H1 (cell line): ENCODE data around the gene PRRX1. TPM values are rescaled to one million over a fixed set of nuclear protein-coding genes. Genes with fewer than 3 reads are reported as not detected.

Experiments
- CTCF ChIA-PET: fragments of 300-600 bp; sonication (Branson Sonifier 250); formaldehyde crosslinking; loops from one replicate; lab custom pipeline; 2021; ENCODE audit not compliant: partially characterized antibody; lab: Charles Lee
- POLR2A ChIA-PET: fragments of 300-600 bp; sonication (Branson Sonifier 250); formaldehyde crosslinking; loops from one replicate; lab custom pipeline; 2021; ENCODE audit warnings: inconsistent platforms; ENCODE audit not compliant: partially characterized antibody; lab: Charles Lee
- DNase-seq, 2 experiments: peaks; one replicate each; pipeline versions ENCODE4 v3.0.0 to v3.0.0-alpha.2; 2010 to 2022; ENCODE audit warnings: low spot score in 2 of 2, low read depth in 1 of 2, mixed read lengths in 1 of 2
- FAIRE-seq: peaks from 2 replicates; lab custom pipeline; 2011; peaks lifted over from hg19 to GRCh38; lab: Jason Lieb, UNC
- H2AFZ ChIP-seq: 2 replicates; pipeline ENCODE4 v1.8.1; 2012; ENCODE audit warnings: low read length, inconsistent platforms
- H2AK5ac ChIP-seq: 2 replicates; pipeline ENCODE4 v1.6.1; 2013; ENCODE audit warnings: low read depth, low read length
- H2BK120ac ChIP-seq: replicated peaks from 2 replicates; pipeline ENCODE3; 2013; ENCODE audit warnings: low read depth, low read length, inconsistent platforms
- H2BK12ac ChIP-seq: 2 replicates; pipeline ENCODE4 v1.6.1; 2013; ENCODE audit warnings: low read depth, low read length
- H2BK15ac ChIP-seq: 2 replicates; pipeline ENCODE4 v1.6.1; 2013; ENCODE audit warnings: low read length
- H2BK20ac ChIP-seq: 2 replicates; pipeline ENCODE4 v1.6.1; 2013; ENCODE audit warnings: low read length
- H2BK5ac ChIP-seq: 2 replicates; pipeline ENCODE4 v1.6.1; 2013; ENCODE audit warnings: low read depth, low read length
- H3K14ac ChIP-seq: 2 replicates; pipeline ENCODE4 v1.6.1; 2013; ENCODE audit warnings: inconsistent platforms; ENCODE audit not compliant: insufficient read length
- H3K18ac ChIP-seq: 2 replicates; pipeline ENCODE4 v1.6.1; 2013; ENCODE audit warnings: low read length; ENCODE audit errors: extremely low read depth
- H3K23ac ChIP-seq: 2 replicates; pipeline ENCODE4 v1.6.1; 2013; ENCODE audit warnings: inconsistent platforms; ENCODE audit not compliant: insufficient read length
- H3K23me2 ChIP-seq: 2 replicates; pipeline ENCODE4 v1.6.1; 2013; ENCODE audit warnings: low read depth, low read length
- H3K27ac ChIP-seq: 2 replicates; pipeline ENCODE4 v1.6.1; 2011; ENCODE audit warnings: low read depth, low read length, inconsistent platforms
- H3K27me3 ChIP-seq, 4 experiments: replicated peaks in 1 of 4; 1 replicate in 1 of 4; 2 replicates in 3 of 4; pipeline versions ENCODE4 v1.6.1 to v1.8.1; 2011 to 2013; ENCODE audit warnings: low read length in 3 of 4, mild to moderate bottlenecking in 3 of 4, inconsistent platforms in 2 of 4, mixed read lengths in 2 of 4, moderate library complexity in 1 of 4; ENCODE audit not compliant: control insufficient read depth in 3 of 4, insufficient read depth in 3 of 4; ENCODE audit errors: extremely low read depth in 1 of 4
- H3K36me3 ChIP-seq, 4 experiments: 2 replicates each; pipeline versions ENCODE4 v1.6.1 to v1.8.1; 2011 to 2013; ENCODE audit warnings: mild to moderate bottlenecking in 4 of 4, low read length in 3 of 4, moderate library complexity in 2 of 4, control low read depth in 1 of 4, inconsistent platforms in 1 of 4; ENCODE audit not compliant: insufficient read depth in 4 of 4, control insufficient read depth in 2 of 4
- H3K4ac ChIP-seq: replicated peaks from 2 replicates; pipeline ENCODE3; 2013; ENCODE audit warnings: low read length, low read depth, mixed read lengths, inconsistent platforms; ENCODE audit not compliant: insufficient read length
- H3K4me1 ChIP-seq, 4 experiments: replicated peaks in 1 of 4; 1 replicate in 1 of 4; 2 replicates in 3 of 4; pipeline versions ENCODE4 v1.6.1 to v1.8.1; 2011 to 2013; ENCODE audit warnings: low read length in 3 of 4, inconsistent platforms in 2 of 4, mixed read lengths in 1 of 4; ENCODE audit not compliant: insufficient read depth in 4 of 4, control insufficient read depth in 3 of 4
- H3K4me2 ChIP-seq, 2 experiments: 2 replicates each; pipeline versions ENCODE4 v1.6.1 to v1.8.1; 2011 to 2013; ENCODE audit warnings: low read depth in 2 of 2, low read length in 2 of 2, control low read depth in 1 of 2, inconsistent platforms in 1 of 2, mild to moderate bottlenecking in 1 of 2; ENCODE audit not compliant: insufficient read depth in 1 of 2
- H3K4me3 ChIP-seq, 4 experiments: fragments of 200-600, 300-600 bp in 1 of 4; sonication (generic), shearing (Covaris generic), sonication (Bioruptor Twin) in 1 of 4; 2 replicates each; pipeline versions ENCODE4 v1.5.1 to v1.8.1; 2011 to 2016; ENCODE audit warnings: low read length in 4 of 4, low read depth in 3 of 4, control low read depth in 2 of 4, inconsistent platforms in 2 of 4, mild to moderate bottlenecking in 2 of 4, mixed read lengths in 1 of 4, moderate library complexity in 1 of 4; ENCODE audit not compliant: insufficient read depth in 2 of 4; ENCODE audit errors: extremely low read depth in 1 of 4
- H3K56ac ChIP-seq: replicated peaks from 2 replicates; pipeline ENCODE3; 2013; ENCODE audit warnings: low read depth, mild to moderate bottlenecking, mixed read lengths, low read length, inconsistent platforms; ENCODE audit not compliant: insufficient read length
- H3K79me1 ChIP-seq: 2 replicates; pipeline ENCODE4 v1.6.1; 2013; ENCODE audit warnings: low read depth, low read length, control low read depth
- H3K79me2 ChIP-seq, 2 experiments: 2 replicates each; pipeline versions ENCODE4 v1.6.1 to v1.8.1; 2012 to 2013; ENCODE audit warnings: low read length in 2 of 2, mild to moderate bottlenecking in 2 of 2, inconsistent platforms in 1 of 2; ENCODE audit not compliant: insufficient read depth in 2 of 2, control insufficient read depth in 1 of 2
- H3K9ac ChIP-seq, 4 experiments: replicated peaks in 1 of 4; 1 replicate in 1 of 4; 2 replicates in 3 of 4; pipeline versions ENCODE4 v1.6.1 to v1.8.1; 2011 to 2013; ENCODE audit warnings: low read depth in 3 of 4, low read length in 3 of 4, control low read depth in 2 of 4, mild to moderate bottlenecking in 2 of 4, moderate library complexity in 2 of 4, inconsistent platforms in 1 of 4; ENCODE audit errors: extremely low read depth in 1 of 4
- H3K9me3 ChIP-seq, 2 experiments: 2 replicates each; pipeline versions ENCODE4 v1.6.1 to v1.8.1; 2012 to 2013; ENCODE audit warnings: mild to moderate bottlenecking in 2 of 2, moderate library complexity in 2 of 2, control low read depth in 1 of 2, inconsistent platforms in 1 of 2, low read depth in 1 of 2, low read length in 1 of 2, mixed read lengths in 1 of 2; ENCODE audit not compliant: insufficient read depth in 2 of 2
- H4K20me1 ChIP-seq, 2 experiments: replicated peaks in 1 of 2; 2 replicates each; pipeline versions ENCODE3 to v1.8.1; 2011 to 2013; ENCODE audit warnings: inconsistent platforms in 2 of 2, low read length in 2 of 2, mild to moderate bottlenecking in 1 of 2; ENCODE audit not compliant: insufficient read depth in 2 of 2, control insufficient read depth in 1 of 2
- H4K5ac ChIP-seq: 2 replicates; pipeline ENCODE4 v1.6.1; 2013; ENCODE audit warnings: low read length, low read depth, mixed read lengths, inconsistent platforms; ENCODE audit not compliant: insufficient read length
- H4K8ac ChIP-seq: 2 replicates; pipeline ENCODE4 v1.8.0; 2013; ENCODE audit warnings: mild to moderate bottlenecking, moderate library complexity, low read length, inconsistent platforms; ENCODE audit not compliant: insufficient read depth; ENCODE audit errors: extremely low read depth
- H4K91ac ChIP-seq: replicated peaks from 2 replicates; pipeline ENCODE3; 2013; ENCODE audit warnings: low read length, mixed read lengths, inconsistent platforms; ENCODE audit not compliant: insufficient read length
- POU5F1 ChIP-seq: IDR thresholded peaks from 2 replicates; pipeline ENCODE4 v1.6.1; 2011; ENCODE audit warnings: low read depth, mild to moderate bottlenecking, low read length, moderate library complexity
- polyA plus RNA-seq, 7 experiments: library from polyadenylated mRNA; depleted of rRNA in 3 of 7; stranded (reverse) in 5 of 7; unstranded in 2 of 7; fragments of >200 nt in 5 of 7; fragments of 200-250 nt in 2 of 7; gene quantifications; 1 replicate in 5 of 7; 2 replicates in 1 of 7; 4 replicates in 1 of 7; pipeline versions ENCODE4 v1.2.1 to v1.2.3, GENCODE V29; 2011 to 2013; ENCODE audit warnings: missing spikeins in 2 of 7, mixed read lengths in 2 of 7
- total RNA-seq: library from RNA; stranded (reverse); fragmentation: NEBNext Ultra II Directional; extraction: Animal tissue kit (Norgen Biotek cat#: 25700); gene quantifications from 2 replicates; pipeline ENCODE4 v1.2.1, GENCODE V29; 2021
- TF ChIP-seq, protein P1 (sequence below): fragments of 300-600 bp; sonication (generic); IDR thresholded peaks from 2 replicates; pipeline ENCODE4 v1.7.1; 2012; ENCODE audit warnings: low read length, moderate library complexity, mild to moderate bottlenecking, inconsistent platforms; ENCODE audit not compliant: insufficient replicate concordance

The PRRX1 gene
- total and polyA plus RNA-seq, 2 of the 8 experiments (the other 6 are each of a cell fraction or from before 2014, with no cell fraction given) = not detected

GRCh38 chr1:170705981-170706380, 42.0 kb downstream of the PRRX1 start:
- H2BK15ac ChIP-seq = no peak overlapping the region
- ChIA-PET POLR2A (no interaction called here), CTCF (interaction anchor here (1.1 kb wide), 1 partner anchor 16 kb away, joined by 4 read pairs; no protein-coding TSS in a partner anchor)
- no peak for DNase-seq
- H4K20me1 ChIP-seq = no peaks in the 10 kb centered on the region
- no peaks in the 10 kb centered on the region for H3K4me1 ChIP-seq
- H2BK5ac ChIP-seq = no peak overlapping the region
- H2BK12ac ChIP-seq = no peak overlapping the region
- H2AFZ ChIP-seq = no peak overlapping the region
- H3K27ac ChIP-seq = no peak overlapping the region
- no peaks in the 10 kb centered on the region for H3K9me3 ChIP-seq
- no peak overlapping the region for H3K9ac ChIP-seq
- no peaks in the 10 kb centered on the region for H3K79me1 ChIP-seq
- H3K4me2 ChIP-seq = no peak overlapping the region
- no peak overlapping the region for H2BK120ac ChIP-seq
- no peak overlapping the region for H4K8ac ChIP-seq
- H3K79me2 ChIP-seq = no peaks in the 10 kb centered on the region
- H4K5ac ChIP-seq = no peak overlapping the region
- no peak overlapping the region for H2AK5ac ChIP-seq
- FAIRE-seq = no peak
- no peak overlapping the region for H3K23ac ChIP-seq
- H3K14ac ChIP-seq = no peak overlapping the region
- no peak overlapping the region for H3K56ac ChIP-seq
- no peak overlapping the region for H4K91ac ChIP-seq
- no peak overlapping the region for H3K18ac ChIP-seq
- no peaks in the 10 kb centered on the region for H3K27me3 ChIP-seq
- no peak overlapping the region for H2BK20ac ChIP-seq
- H3K36me3 ChIP-seq = no peaks in the 10 kb centered on the region
- H3K4ac ChIP-seq = no peak overlapping the region
- no peaks in the 10 kb centered on the region for H3K23me2 ChIP-seq
- no peak overlapping the region for H3K4me3 ChIP-seq
- TF ChIP-seq, protein P1, sequence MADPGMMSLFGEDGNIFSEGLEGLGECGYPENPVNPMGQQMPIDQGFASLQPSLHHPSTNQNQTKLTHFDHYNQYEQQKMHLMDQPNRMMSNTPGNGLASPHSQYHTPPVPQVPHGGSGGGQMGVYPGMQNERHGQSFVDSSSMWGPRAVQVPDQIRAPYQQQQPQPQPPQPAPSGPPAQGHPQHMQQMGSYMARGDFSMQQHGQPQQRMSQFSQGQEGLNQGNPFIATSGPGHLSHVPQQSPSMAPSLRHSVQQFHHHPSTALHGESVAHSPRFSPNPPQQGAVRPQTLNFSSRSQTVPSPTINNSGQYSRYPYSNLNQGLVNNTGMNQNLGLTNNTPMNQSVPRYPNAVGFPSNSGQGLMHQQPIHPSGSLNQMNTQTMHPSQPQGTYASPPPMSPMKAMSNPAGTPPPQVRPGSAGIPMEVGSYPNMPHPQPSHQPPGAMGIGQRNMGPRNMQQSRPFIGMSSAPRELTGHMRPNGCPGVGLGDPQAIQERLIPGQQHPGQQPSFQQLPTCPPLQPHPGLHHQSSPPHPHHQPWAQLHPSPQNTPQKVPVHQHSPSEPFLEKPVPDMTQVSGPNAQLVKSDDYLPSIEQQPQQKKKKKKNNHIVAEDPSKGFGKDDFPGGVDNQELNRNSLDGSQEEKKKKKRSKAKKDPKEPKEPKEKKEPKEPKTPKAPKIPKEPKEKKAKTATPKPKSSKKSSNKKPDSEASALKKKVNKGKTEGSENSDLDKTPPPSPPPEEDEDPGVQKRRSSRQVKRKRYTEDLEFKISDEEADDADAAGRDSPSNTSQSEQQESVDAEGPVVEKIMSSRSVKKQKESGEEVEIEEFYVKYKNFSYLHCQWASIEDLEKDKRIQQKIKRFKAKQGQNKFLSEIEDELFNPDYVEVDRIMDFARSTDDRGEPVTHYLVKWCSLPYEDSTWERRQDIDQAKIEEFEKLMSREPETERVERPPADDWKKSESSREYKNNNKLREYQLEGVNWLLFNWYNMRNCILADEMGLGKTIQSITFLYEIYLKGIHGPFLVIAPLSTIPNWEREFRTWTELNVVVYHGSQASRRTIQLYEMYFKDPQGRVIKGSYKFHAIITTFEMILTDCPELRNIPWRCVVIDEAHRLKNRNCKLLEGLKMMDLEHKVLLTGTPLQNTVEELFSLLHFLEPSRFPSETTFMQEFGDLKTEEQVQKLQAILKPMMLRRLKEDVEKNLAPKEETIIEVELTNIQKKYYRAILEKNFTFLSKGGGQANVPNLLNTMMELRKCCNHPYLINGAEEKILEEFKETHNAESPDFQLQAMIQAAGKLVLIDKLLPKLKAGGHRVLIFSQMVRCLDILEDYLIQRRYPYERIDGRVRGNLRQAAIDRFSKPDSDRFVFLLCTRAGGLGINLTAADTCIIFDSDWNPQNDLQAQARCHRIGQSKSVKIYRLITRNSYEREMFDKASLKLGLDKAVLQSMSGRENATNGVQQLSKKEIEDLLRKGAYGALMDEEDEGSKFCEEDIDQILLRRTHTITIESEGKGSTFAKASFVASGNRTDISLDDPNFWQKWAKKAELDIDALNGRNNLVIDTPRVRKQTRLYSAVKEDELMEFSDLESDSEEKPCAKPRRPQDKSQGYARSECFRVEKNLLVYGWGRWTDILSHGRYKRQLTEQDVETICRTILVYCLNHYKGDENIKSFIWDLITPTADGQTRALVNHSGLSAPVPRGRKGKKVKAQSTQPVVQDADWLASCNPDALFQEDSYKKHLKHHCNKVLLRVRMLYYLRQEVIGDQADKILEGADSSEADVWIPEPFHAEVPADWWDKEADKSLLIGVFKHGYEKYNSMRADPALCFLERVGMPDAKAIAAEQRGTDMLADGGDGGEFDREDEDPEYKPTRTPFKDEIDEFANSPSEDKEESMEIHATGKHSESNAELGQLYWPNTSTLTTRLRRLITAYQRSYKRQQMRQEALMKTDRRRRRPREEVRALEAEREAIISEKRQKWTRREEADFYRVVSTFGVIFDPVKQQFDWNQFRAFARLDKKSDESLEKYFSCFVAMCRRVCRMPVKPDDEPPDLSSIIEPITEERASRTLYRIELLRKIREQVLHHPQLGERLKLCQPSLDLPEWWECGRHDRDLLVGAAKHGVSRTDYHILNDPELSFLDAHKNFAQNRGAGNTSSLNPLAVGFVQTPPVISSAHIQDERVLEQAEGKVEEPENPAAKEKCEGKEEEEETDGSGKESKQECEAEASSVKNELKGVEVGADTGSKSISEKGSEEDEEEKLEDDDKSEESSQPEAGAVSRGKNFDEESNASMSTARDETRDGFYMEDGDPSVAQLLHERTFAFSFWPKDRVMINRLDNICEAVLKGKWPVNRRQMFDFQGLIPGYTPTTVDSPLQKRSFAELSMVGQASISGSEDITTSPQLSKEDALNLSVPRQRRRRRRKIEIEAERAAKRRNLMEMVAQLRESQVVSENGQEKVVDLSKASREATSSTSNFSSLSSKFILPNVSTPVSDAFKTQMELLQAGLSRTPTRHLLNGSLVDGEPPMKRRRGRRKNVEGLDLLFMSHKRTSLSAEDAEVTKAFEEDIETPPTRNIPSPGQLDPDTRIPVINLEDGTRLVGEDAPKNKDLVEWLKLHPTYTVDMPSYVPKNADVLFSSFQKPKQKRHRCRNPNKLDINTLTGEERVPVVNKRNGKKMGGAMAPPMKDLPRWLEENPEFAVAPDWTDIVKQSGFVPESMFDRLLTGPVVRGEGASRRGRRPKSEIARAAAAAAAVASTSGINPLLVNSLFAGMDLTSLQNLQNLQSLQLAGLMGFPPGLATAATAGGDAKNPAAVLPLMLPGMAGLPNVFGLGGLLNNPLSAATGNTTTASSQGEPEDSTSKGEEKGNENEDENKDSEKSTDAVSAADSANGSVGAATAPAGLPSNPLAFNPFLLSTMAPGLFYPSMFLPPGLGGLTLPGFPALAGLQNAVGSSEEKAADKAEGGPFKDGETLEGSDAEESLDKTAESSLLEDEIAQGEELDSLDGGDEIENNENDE = no peak
- no peak for TF ChIP-seq POU5F1
